Panc1 (cell line): ENCODE data around the gene THOC2. TPM values are rescaled to one million over a fixed set of nuclear protein-coding genes. Genes with fewer than 3 reads are reported as not detected.

Experiments used
- ATAC-seq: fragments of 200-7000 bp; cut with Tn5 transposase; 2 replicates; pipeline ENCODE4 v1.9.1; 2020; ENCODE audit warnings: mild to moderate bottlenecking, moderate library complexity
- BruUV-seq: library from RNA; stranded (reverse); fragments of 400-500 nt; replicated peaks from 2 replicates; lab custom pipeline; 2021; lab: Mats Ljungman, UMichigan
- CTCF ChIA-PET: fragments of 300-600 bp; sonication (Branson Sonifier 250); formaldehyde crosslinking; loops from one replicate; lab custom pipeline; 2022; ENCODE audit warnings: antibody characterized with exemption; lab: Charles Lee
- POLR2A ChIA-PET: fragments of 300-600 bp; sonication (Branson Sonifier 250); formaldehyde crosslinking; loops from one replicate; lab custom pipeline; 2022; ENCODE audit warnings: antibody characterized with exemption; lab: Charles Lee
- DNase-seq: peaks from one replicate; pipeline ENCODE4 v3.0.0-alpha.2; 2010; ENCODE audit warnings: low read depth, low spot score
- H3K27ac ChIP-seq: 2 replicates; pipeline ENCODE4 v1.5.1; 2011; ENCODE audit warnings: mild to moderate bottlenecking, low read length, inconsistent platforms
- H3K27me3 ChIP-seq: fragments of 200-500 bp; sonication (Bioruptor generic); 2 replicates; pipeline ENCODE4 v1.6.0; 2014; ENCODE audit warnings: low read length, inconsistent platforms; ENCODE audit not compliant: control insufficient read depth, insufficient read depth
- H3K36me3 ChIP-seq: fragments of 200-500 bp; sonication (Bioruptor generic); 2 replicates; pipeline ENCODE4 v1.5.1; 2014; ENCODE audit warnings: inconsistent platforms, mild to moderate bottlenecking, low read length, moderate library complexity; ENCODE audit not compliant: control insufficient read depth, insufficient read depth
- H3K4me1 ChIP-seq: 2 replicates; pipeline ENCODE4 v1.5.1; 2011; ENCODE audit warnings: inconsistent platforms, mild to moderate bottlenecking, low read length, moderate library complexity; ENCODE audit not compliant: control insufficient read depth, insufficient read depth
- H3K4me3 ChIP-seq, 2 experiments: 2 replicates each; pipeline ENCODE4 v1.5.1; 2011 to 2012; ENCODE audit warnings: low read depth in 2 of 2, low read length in 2 of 2, mild to moderate bottlenecking in 2 of 2, inconsistent platforms in 1 of 2, moderate library complexity in 1 of 2
- H3K9me3 ChIP-seq: fragments of 200-500 bp; sonication (Bioruptor generic); 2 replicates; pipeline ENCODE4 v1.5.1; 2014; ENCODE audit warnings: low read depth, mild to moderate bottlenecking, inconsistent platforms, low read length, moderate library complexity; ENCODE audit not compliant: control insufficient read depth, insufficient read depth
- POLR2AphosphoS5 ChIP-seq: IDR thresholded peaks from 2 replicates; pipeline ENCODE4 v1.6.1; 2012; ENCODE audit warnings: mild to moderate bottlenecking, low read depth, low read length, moderate library complexity
- REST ChIP-seq, 2 experiments: IDR thresholded peaks; 2 replicates each; pipeline ENCODE4 v1.6.1; 2011 to 2012; ENCODE audit warnings: low read depth in 2 of 2, control low read depth in 1 of 2, low read length in 1 of 2, mild to moderate bottlenecking in 1 of 2, moderate library complexity in 1 of 2; ENCODE audit not compliant: insufficient read depth in 1 of 2
- SIN3A ChIP-seq: IDR thresholded peaks from 2 replicates; pipeline ENCODE4 v1.6.1; 2012; ENCODE audit warnings: low read depth, mild to moderate bottlenecking, low read length, moderate library complexity, borderline replicate concordance; ENCODE audit not compliant: insufficient read depth
- TCF7L2 ChIP-seq: IDR thresholded peaks from 2 replicates; pipeline ENCODE4 v1.6.1; 2011; ENCODE audit warnings: mild to moderate bottlenecking, low read depth, low read length, inconsistent platforms
- in situ Hi-C: cut with HindIII; loops from 2 replicates; pipeline ENCODE4 v1.10.0; 2016; ENCODE audit warnings: low sequenced_read_pairs, low pct_unique_long_range_greater_than_20kb
- intact Hi-C: fragments of 100-400 bp; cut with micrococcal nuclease; formaldehyde crosslinking; loops from one replicate; pipeline ENCODE4 v1.10.0; 2022; ENCODE audit not compliant: unreplicated experiment
- total RNA-seq: library from RNA; stranded (reverse); gene quantifications from one replicate; pipeline ENCODE4 v1.2.1, GENCODE V29; 2021; ENCODE audit not compliant: unreplicated experiment
- TF ChIP-seq, protein P1 (sequence below): fragments of 450-650 bp; IDR thresholded peaks from 2 replicates; pipeline ENCODE4 v1.5.1; 2017; ENCODE audit warnings: mild to moderate bottlenecking

Gene THOC2
- total RNA-seq, 1 experiment from 2014 or later = 194 TPM

DNA sequence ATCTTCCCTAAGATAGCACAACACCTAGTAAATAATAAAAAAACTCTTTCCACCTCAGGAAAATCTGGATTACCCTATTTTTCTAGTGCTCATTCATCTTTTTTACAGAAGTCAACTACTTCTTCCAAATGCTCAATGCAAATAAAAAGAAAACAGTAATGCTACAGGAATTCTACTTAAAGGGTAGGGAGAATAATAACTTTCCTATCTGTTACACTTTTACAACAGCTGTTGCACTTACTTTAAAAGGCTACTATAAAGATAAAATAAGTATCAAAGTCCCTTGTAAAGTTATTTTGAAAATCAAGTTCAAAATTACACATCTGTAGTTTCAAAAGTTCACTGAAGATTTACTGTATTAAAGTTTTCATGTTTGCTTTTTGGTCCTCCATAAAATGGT, 37.6 kb downstream of the THOC2 start:
- no peak for TF ChIP-seq TCF7L2
- no peak for TF ChIP-seq POLR2AphosphoS5
- TF ChIP-seq SIN3A = no peak
- TF ChIP-seq REST (IDR thresholded peaks at IDR 0.05; ENCODE audit: insufficient read depth in 1 of 2, low read depth in 2 of 2, low read length in 1 of 2) = no peak
- TF ChIP-seq, protein P1, sequence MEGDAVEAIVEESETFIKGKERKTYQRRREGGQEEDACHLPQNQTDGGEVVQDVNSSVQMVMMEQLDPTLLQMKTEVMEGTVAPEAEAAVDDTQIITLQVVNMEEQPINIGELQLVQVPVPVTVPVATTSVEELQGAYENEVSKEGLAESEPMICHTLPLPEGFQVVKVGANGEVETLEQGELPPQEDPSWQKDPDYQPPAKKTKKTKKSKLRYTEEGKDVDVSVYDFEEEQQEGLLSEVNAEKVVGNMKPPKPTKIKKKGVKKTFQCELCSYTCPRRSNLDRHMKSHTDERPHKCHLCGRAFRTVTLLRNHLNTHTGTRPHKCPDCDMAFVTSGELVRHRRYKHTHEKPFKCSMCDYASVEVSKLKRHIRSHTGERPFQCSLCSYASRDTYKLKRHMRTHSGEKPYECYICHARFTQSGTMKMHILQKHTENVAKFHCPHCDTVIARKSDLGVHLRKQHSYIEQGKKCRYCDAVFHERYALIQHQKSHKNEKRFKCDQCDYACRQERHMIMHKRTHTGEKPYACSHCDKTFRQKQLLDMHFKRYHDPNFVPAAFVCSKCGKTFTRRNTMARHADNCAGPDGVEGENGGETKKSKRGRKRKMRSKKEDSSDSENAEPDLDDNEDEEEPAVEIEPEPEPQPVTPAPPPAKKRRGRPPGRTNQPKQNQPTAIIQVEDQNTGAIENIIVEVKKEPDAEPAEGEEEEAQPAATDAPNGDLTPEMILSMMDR = no peak
- Histone ChIP-seq H3K27me3 (no peaks in the 10 kb centered on the region), H3K36me3 (peaks cover 22% of the 10 kb centered on the region; the same call in 1 of the 2 replicates), H3K4me3 (no peak overlapping the region), H3K4me1 (no peaks in the 10 kb centered on the region), H3K27ac (no peak overlapping the region), H3K9me3 (no peaks in the 10 kb centered on the region)
- no TSS peak for BruUV-seq
- ChIA-PET CTCF (no interaction called here), POLR2A (no interaction called here)
- ATAC-seq = no peak
- in situ Hi-C loops (no loop called here), intact Hi-C loops (no loop called here)
- DNase-seq = no peak

DNA sequence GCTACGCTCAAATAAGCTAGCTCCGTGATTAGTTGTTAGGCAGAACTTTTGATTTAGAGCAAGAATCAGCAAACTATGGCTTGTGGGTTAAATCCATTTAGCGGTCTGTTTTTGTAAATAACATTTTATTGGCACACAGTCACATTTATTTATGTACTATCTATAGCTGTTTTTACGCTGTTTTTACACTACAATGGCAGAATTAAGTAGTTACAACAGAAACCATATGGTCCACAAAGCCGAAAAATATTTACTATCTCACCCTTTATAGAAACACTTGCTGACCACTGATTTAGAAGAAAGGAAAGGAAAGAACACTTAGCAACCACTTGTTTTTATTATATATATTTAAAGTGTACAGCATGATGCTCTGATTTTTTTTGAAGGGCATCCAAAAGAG, 41.1 kb downstream of the THOC2 start:
- in situ Hi-C loops = no loop called here
- ATAC-seq (no peak), DNase-seq (no peak)
- TF ChIP-seq POLR2AphosphoS5 (no peak), TCF7L2 (no peak), REST (IDR thresholded peaks at IDR 0.05; ENCODE audit: insufficient read depth in 1 of 2, low read depth in 2 of 2, low read length in 1 of 2) (no peak), SIN3A (no peak)
- TF ChIP-seq, protein P1 = no peak
- no peak overlapping the region for H3K27ac ChIP-seq
- H3K36me3 ChIP-seq = peaks cover 25% of the 10 kb centered on the region
- ChIA-PET CTCF (no interaction called here), POLR2A (no interaction called here)
- intact Hi-C loops = no loop called here
- no peaks in the 10 kb centered on the region for H3K9me3 ChIP-seq
- no peaks in the 10 kb centered on the region for H3K4me1 ChIP-seq
- H3K4me3 ChIP-seq = no peak overlapping the region
- no TSS peak for BruUV-seq
- H3K27me3 ChIP-seq = no peaks in the 10 kb centered on the region
